ENCODE results near the gene KIAA0825.

The KIAA0825 gene

DNA sequence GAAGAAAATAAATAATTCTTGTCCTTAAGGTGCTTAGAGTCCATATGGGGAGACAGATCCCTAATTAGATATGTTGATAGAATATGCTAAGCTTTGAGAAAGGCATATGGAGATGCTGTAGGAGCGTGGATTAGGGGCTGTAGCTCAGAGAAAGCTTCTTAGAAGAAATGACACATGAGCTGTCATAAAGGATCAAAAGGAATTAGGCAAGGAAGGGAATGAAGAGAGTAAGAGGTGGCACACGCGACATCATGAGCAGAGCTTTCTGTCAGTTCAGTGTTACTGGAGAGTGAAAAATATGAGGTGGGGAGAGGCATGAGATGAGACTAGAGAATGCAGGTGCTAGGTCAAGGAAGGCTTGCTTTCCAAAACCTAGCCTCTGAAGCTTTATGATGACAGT is 118.6 kb downstream of the KIAA0825 start:
- TF ChIP-seq EZH2 (IDR thresholded peaks at IDR 0.05; ENCODE audit: borderline replicate concordance, low read length): no peak
- TF ChIP-seq, protein P1, sequence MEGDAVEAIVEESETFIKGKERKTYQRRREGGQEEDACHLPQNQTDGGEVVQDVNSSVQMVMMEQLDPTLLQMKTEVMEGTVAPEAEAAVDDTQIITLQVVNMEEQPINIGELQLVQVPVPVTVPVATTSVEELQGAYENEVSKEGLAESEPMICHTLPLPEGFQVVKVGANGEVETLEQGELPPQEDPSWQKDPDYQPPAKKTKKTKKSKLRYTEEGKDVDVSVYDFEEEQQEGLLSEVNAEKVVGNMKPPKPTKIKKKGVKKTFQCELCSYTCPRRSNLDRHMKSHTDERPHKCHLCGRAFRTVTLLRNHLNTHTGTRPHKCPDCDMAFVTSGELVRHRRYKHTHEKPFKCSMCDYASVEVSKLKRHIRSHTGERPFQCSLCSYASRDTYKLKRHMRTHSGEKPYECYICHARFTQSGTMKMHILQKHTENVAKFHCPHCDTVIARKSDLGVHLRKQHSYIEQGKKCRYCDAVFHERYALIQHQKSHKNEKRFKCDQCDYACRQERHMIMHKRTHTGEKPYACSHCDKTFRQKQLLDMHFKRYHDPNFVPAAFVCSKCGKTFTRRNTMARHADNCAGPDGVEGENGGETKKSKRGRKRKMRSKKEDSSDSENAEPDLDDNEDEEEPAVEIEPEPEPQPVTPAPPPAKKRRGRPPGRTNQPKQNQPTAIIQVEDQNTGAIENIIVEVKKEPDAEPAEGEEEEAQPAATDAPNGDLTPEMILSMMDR (IDR thresholded peaks at IDR 0.05; ENCODE audit: low read length): no peak
- no peak overlapping the region for H3K27ac ChIP-seq (ENCODE audit: low read depth, low read length, poor library complexity, severe bottlenecking)
- H3K4me1 ChIP-seq (ENCODE audit: insufficient read depth, low read length, severe bottlenecking): peaks cover 11% of the 10 kb centered on the region
- H3K9ac ChIP-seq (ENCODE audit: low read length): no peak overlapping the region
- H3K27me3 ChIP-seq (ENCODE audit: insufficient read depth, low read length): no peaks in the 10 kb centered on the region
- no peak overlapping the region for H3K4me2 ChIP-seq (ENCODE audit: low read length)
- no peaks in the 10 kb centered on the region for H4K20me1 ChIP-seq (ENCODE audit: insufficient read depth, low read length)
- H3K9me3 ChIP-seq (ENCODE audit: low read length): no peaks in the 10 kb centered on the region
- no peaks in the 10 kb centered on the region for H3K79me2 ChIP-seq (ENCODE audit: insufficient read depth, low read length)
- H3K36me3 ChIP-seq (ENCODE audit: insufficient read depth, low read length): no peaks in the 10 kb centered on the region
- no peaks in the 10 kb centered on the region for H3K9me2 ChIP-seq (ENCODE audit: low read depth, low read length)
- no peaks in the 10 kb centered on the region for H3F3A ChIP-seq (ENCODE audit: insufficient read depth, low read length)
- H2AFZ ChIP-seq (ENCODE audit: low read length): no peak overlapping the region
- no peak overlapping the region for H3K4me3 ChIP-seq (ENCODE audit: low read depth, low read length, poor library complexity, severe bottlenecking)

DNA sequence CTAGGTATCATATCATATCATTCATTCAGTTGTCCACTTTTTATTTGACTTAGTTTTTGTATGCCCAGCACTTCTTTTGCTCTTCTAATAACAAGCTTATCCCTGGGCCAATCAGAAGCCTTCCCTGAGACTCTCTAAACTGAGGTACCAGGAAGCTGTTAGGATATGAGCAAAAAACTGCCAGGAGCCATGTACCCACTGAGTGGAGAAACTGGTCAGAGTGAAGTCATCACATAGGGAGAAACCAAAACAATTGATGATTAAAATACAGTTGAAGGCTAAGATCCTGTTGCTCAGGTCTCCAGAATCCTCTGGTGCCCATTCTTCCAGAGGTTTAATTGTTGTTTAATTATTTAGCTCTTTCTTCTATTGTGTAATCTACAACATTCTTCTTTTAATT is 120.2 kb downstream of the KIAA0825 start:
- no peak overlapping the region for H3K4me3 ChIP-seq (ENCODE audit: low read depth, low read length, poor library complexity, severe bottlenecking)
- H3F3A ChIP-seq (ENCODE audit: insufficient read depth, low read length): no peaks in the 10 kb centered on the region
- H4K20me1 ChIP-seq (ENCODE audit: insufficient read depth, low read length): no peaks in the 10 kb centered on the region
- no peak overlapping the region for H2AFZ ChIP-seq (ENCODE audit: low read length)
- peaks cover 11% of the 10 kb centered on the region for H3K4me1 ChIP-seq (ENCODE audit: insufficient read depth, low read length, severe bottlenecking)
- H3K27me3 ChIP-seq (ENCODE audit: insufficient read depth, low read length): no peaks in the 10 kb centered on the region
- no peaks in the 10 kb centered on the region for H3K79me2 ChIP-seq (ENCODE audit: insufficient read depth, low read length)
- H3K9ac ChIP-seq (ENCODE audit: low read length): no peak overlapping the region
- no peaks in the 10 kb centered on the region for H3K36me3 ChIP-seq (ENCODE audit: insufficient read depth, low read length)
- no peak overlapping the region for H3K4me2 ChIP-seq (ENCODE audit: low read length)
- H3K27ac ChIP-seq (ENCODE audit: low read depth, low read length, poor library complexity, severe bottlenecking): no peak overlapping the region
- no peaks in the 10 kb centered on the region for H3K9me3 ChIP-seq (ENCODE audit: low read length)
- TF ChIP-seq, protein P1 (IDR thresholded peaks at IDR 0.05; ENCODE audit: low read length): no peak
- TF ChIP-seq EZH2 (IDR thresholded peaks at IDR 0.05; ENCODE audit: borderline replicate concordance, low read length): no peak
- no peaks in the 10 kb centered on the region for H3K9me2 ChIP-seq (ENCODE audit: low read depth, low read length)

DNA sequence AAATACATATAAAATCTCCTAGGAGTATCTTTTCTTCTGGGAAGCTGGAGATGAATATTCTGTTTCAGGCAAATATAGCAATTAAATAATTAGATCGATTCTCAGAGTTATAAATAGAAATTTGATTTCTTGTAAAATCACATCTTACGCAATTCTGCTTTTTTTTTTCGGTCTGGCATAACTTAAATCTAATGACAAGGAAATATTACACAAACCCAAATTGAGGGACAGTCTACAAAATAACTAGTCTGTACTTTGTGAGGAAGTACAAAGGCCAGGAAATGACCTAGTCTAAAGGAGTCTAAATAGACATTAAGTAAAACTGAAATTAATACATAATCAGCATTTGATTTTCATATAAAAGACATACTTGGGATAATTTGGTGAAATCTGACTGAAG is 133.3 kb downstream of the KIAA0825 start:
- Histone ChIP-seq H3K4me2 (ENCODE audit: low read length) (no peak overlapping the region), H3F3A (ENCODE audit: insufficient read depth, low read length) (no peaks in the 10 kb centered on the region), H4K20me1 (ENCODE audit: insufficient read depth, low read length) (no peaks in the 10 kb centered on the region), H3K9me3 (ENCODE audit: low read length) (no peaks in the 10 kb centered on the region), H3K4me1 (ENCODE audit: insufficient read depth, low read length, severe bottlenecking) (no peaks in the 10 kb centered on the region), H3K4me3 (ENCODE audit: low read depth, low read length, poor library complexity, severe bottlenecking) (no peak overlapping the region), H3K27me3 (ENCODE audit: insufficient read depth, low read length) (no peaks in the 10 kb centered on the region), H3K9ac (ENCODE audit: low read length) (no peak overlapping the region), H2AFZ (ENCODE audit: low read length) (no peak overlapping the region), H3K36me3 (ENCODE audit: insufficient read depth, low read length) (no peaks in the 10 kb centered on the region), H3K9me2 (ENCODE audit: low read depth, low read length) (no peaks in the 10 kb centered on the region), H3K79me2 (ENCODE audit: insufficient read depth, low read length) (no peaks in the 10 kb centered on the region), H3K27ac (ENCODE audit: low read depth, low read length, poor library complexity, severe bottlenecking) (no peak overlapping the region)
- no peak for TF ChIP-seq EZH2 (IDR thresholded peaks at IDR 0.05; ENCODE audit: borderline replicate concordance, low read length)
- TF ChIP-seq, protein P1 (IDR thresholded peaks at IDR 0.05; ENCODE audit: low read length): no peak
